Dendritic cell treated with granulocyte-macrophage colony-stimulating factor and Interleukin-4, amounts not matched to agents 40 ng/mL and 50 ng/mL, for 4 days (primary cell): ENCODE results near the gene SRGAP2B.
"Not testable (repeated sequence)": the region's sequence is repeated elsewhere in the genome, so short reads cannot be mapped to it uniquely, and the experiment has no call there.

Experiments used
- H3K27ac Mint-ChIP-seq: one replicate; pipeline ENCODE4 v1.8.0; 2022; ENCODE audit warnings: mild to moderate bottlenecking, mixed read lengths
- H3K27me3 Mint-ChIP-seq: one replicate; pipeline ENCODE4 v1.8.0; 2022; ENCODE audit warnings: mild to moderate bottlenecking, mixed read lengths
- H3K36me3 Mint-ChIP-seq: one replicate; pipeline ENCODE4 v1.8.0; 2022; ENCODE audit warnings: low read depth, mixed read lengths
- H3K4me1 Mint-ChIP-seq: one replicate; pipeline ENCODE4 v1.8.0; 2022; ENCODE audit warnings: low read depth, mixed read lengths
- H3K4me3 Mint-ChIP-seq: one replicate; pipeline ENCODE4 v1.8.0; 2022; ENCODE audit warnings: mild to moderate bottlenecking, moderate library complexity, mixed read lengths
- H3K9me3 Mint-ChIP-seq: one replicate; pipeline ENCODE4 v1.8.0; 2022; ENCODE audit warnings: mixed read lengths
- intact Hi-C: fragments of 100-400 bp; cut with micrococcal nuclease; formaldehyde crosslinking; loops from one replicate; pipeline ENCODE4 v1.15.0; 2022

The SRGAP2B gene

GRCh38 chr1:145027251-145027650, 67.9 kb downstream of the SRGAP2B start:
- H3K27me3 Mint-ChIP-seq, H3K27ac Mint-ChIP-seq, H3K4me3 Mint-ChIP-seq, H3K4me1 Mint-ChIP-seq, H3K36me3 Mint-ChIP-seq, intact Hi-C loops, H3K9me3 Mint-ChIP-seq: not testable (repeated sequence)

- H3K36me3 Mint-ChIP-seq, H3K27me3 Mint-ChIP-seq, H3K9me3 Mint-ChIP-seq, H3K4me3 Mint-ChIP-seq, intact Hi-C loops, H3K4me1 Mint-ChIP-seq, H3K27ac Mint-ChIP-seq: not testable (repeated sequence)
Measured at GRCh38 chr1:145025286-145025685, 69.8 kb downstream of the SRGAP2B start.

GRCh38 chr1:145022259-145022658, 72.9 kb downstream of the SRGAP2B start:
- H3K9me3 Mint-ChIP-seq, intact Hi-C loops, H3K4me3 Mint-ChIP-seq, H3K4me1 Mint-ChIP-seq, H3K27ac Mint-ChIP-seq, H3K27me3 Mint-ChIP-seq, H3K36me3 Mint-ChIP-seq: not testable (repeated sequence)

DNA sequence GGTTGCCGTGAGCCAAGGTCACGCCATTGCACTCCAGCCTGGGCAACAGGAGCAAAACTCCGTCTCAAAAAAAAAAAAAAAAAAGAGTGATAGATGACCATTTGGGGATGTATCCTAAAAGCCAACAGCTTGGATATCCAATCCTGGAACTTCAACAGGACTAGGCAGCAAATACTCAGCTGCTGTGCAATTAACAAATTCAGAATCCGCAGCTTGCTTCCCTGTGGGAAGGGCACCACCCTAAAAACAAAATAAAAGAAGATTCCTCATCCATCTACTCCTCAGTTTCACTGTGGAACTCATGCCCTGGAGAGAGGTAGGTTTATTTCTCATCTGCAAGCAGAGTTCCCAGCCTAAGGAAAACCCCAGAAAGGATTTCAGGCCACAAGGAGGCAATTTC, 73.4 kb downstream of the SRGAP2B start:
- intact Hi-C loops, H3K4me1 Mint-ChIP-seq, H3K36me3 Mint-ChIP-seq, H3K4me3 Mint-ChIP-seq, H3K27me3 Mint-ChIP-seq, H3K27ac Mint-ChIP-seq, H3K9me3 Mint-ChIP-seq: not testable (repeated sequence)

DNA sequence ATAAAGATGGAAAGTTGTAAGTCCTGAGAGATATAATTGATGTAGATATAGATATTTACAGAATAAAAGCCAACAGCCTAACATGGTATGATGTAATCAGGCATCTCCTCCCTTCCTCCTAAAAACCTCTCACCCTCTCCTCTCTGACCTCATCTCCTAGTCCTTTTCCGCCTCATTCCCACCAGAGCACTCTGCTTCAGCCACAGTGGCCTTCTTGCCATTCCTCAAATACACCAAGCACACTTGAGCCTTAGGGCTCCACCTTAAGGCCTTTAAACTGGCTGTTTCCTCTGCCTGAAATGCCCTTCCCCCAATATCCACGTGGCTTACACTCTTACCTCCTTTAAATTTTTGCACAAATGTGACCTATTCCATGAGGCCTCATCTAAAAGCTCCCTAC, 75.4 kb downstream of the SRGAP2B start:
- H3K27ac Mint-ChIP-seq, H3K36me3 Mint-ChIP-seq, H3K4me3 Mint-ChIP-seq, intact Hi-C loops, H3K27me3 Mint-ChIP-seq, H3K9me3 Mint-ChIP-seq: not testable (repeated sequence)
- peaks cover 11% of the 10 kb centered on the region for H3K4me1 Mint-ChIP-seq

GRCh38 chr1:145017725-145018124, 77.4 kb downstream of the SRGAP2B start:
- H3K27me3 Mint-ChIP-seq, H3K27ac Mint-ChIP-seq, H3K9me3 Mint-ChIP-seq, H3K4me3 Mint-ChIP-seq, H3K36me3 Mint-ChIP-seq, intact Hi-C loops: not testable (repeated sequence)
- H3K4me1 Mint-ChIP-seq, result peaks cover 11% of the 10 kb centered on the region

DNA sequence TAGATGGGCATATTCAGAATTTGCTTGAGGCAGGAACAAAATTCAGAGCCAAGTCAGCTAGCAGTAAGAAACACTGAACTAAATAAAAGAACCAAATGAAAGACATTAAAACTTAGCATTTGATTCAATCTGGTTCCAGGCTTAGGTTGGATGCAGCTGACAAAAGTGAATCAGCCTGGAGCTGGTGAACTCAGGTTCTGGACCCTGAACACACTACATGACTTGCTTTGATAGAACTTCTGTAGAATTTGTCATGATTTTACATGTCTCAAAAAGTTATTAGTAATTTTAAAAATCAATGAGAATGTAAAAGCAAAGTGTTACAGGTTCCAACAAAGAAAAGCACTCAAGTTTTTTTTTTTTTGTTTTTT, 78.7 kb downstream of the SRGAP2B start:
- H3K27me3 Mint-ChIP-seq, H3K9me3 Mint-ChIP-seq, H3K27ac Mint-ChIP-seq, intact Hi-C loops, H3K4me3 Mint-ChIP-seq, H3K36me3 Mint-ChIP-seq: not testable (repeated sequence)
- H3K4me1 Mint-ChIP-seq, result peaks cover 11% of the 10 kb centered on the region

GRCh38 chr1:145015744-145016491, 79.2 kb downstream of the SRGAP2B start:
- peaks cover 11% of the 10 kb centered on the region for H3K4me1 Mint-ChIP-seq
- intact Hi-C loops, H3K4me3 Mint-ChIP-seq, H3K9me3 Mint-ChIP-seq, H3K27me3 Mint-ChIP-seq, H3K27ac Mint-ChIP-seq, H3K36me3 Mint-ChIP-seq: not testable (repeated sequence)

GRCh38 chr1:145013353-145013752, 81.8 kb downstream of the SRGAP2B start:
- H3K27ac Mint-ChIP-seq, H3K36me3 Mint-ChIP-seq, H3K9me3 Mint-ChIP-seq, H3K27me3 Mint-ChIP-seq, H3K4me3 Mint-ChIP-seq, intact Hi-C loops, H3K4me1 Mint-ChIP-seq: not testable (repeated sequence)

DNA sequence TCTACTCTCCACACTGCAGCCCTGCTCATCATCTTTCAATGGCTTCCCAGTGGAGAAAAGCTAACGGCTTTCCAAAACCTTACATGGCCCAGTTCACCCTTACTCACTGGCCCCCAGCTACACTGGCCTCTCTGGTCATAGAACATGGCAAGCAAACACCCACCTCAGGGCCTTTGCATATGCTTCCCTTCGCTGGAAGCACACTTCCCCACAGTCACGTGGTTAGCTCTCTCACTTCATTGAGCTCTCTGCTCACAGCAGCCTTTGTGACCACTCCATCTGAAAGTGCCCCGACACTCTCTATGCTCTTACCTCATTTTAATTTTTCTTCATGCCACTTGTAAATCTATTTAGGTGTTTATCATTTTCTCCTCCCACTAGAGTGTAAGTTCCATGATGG, 83.3 kb downstream of the SRGAP2B start:
- H3K27me3 Mint-ChIP-seq, H3K4me3 Mint-ChIP-seq, H3K4me1 Mint-ChIP-seq, H3K9me3 Mint-ChIP-seq, intact Hi-C loops, H3K36me3 Mint-ChIP-seq: not testable (repeated sequence)
- peak overlapping the region; percentile 67 for H3K27ac Mint-ChIP-seq

DNA sequence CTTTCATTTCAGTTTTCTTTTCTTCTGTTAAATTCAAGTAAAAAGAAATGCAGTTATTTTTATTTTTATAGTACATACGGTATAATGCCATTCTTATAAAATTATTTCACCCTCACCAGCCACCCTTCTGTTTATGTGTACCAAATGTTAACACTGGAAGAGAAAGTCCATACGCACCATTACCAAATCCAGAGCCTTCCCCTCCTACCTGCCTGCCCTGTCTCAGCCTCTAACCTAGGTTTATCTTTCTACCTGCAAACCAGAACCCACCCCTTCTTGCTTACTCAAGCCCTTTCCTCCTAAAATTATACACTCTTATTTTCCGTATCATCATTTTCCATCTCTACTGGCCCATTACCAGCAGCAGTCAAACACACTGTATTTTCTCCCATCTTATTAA, 84.5 kb downstream of the SRGAP2B start:
- H3K27me3 Mint-ChIP-seq, H3K4me1 Mint-ChIP-seq, H3K27ac Mint-ChIP-seq, H3K4me3 Mint-ChIP-seq, intact Hi-C loops, H3K36me3 Mint-ChIP-seq, H3K9me3 Mint-ChIP-seq: not testable (repeated sequence)

GRCh38 chr1:145009928-145010327, 85.2 kb downstream of the SRGAP2B start:
- H3K27me3 Mint-ChIP-seq, H3K4me1 Mint-ChIP-seq, H3K27ac Mint-ChIP-seq, H3K36me3 Mint-ChIP-seq, H3K9me3 Mint-ChIP-seq, intact Hi-C loops: not testable (repeated sequence)
- peak overlapping the region; percentile 17 for H3K4me3 Mint-ChIP-seq

GRCh38 chr1:145008388-145008787, 86.7 kb downstream of the SRGAP2B start:
- H3K27ac Mint-ChIP-seq, result peak overlapping the region; percentile 69
- H3K36me3 Mint-ChIP-seq, H3K4me3 Mint-ChIP-seq, H3K4me1 Mint-ChIP-seq, intact Hi-C loops, H3K9me3 Mint-ChIP-seq, H3K27me3 Mint-ChIP-seq: not testable (repeated sequence)

GRCh38 chr1:145005142-145005541, 90.0 kb downstream of the SRGAP2B start:
- intact Hi-C loops, H3K36me3 Mint-ChIP-seq, H3K4me3 Mint-ChIP-seq, H3K27me3 Mint-ChIP-seq, H3K27ac Mint-ChIP-seq, H3K4me1 Mint-ChIP-seq, H3K9me3 Mint-ChIP-seq: not testable (repeated sequence)

GRCh38 chr1:145001381-145001780, 93.7 kb downstream of the SRGAP2B start:
- H3K36me3 Mint-ChIP-seq, H3K4me1 Mint-ChIP-seq, H3K9me3 Mint-ChIP-seq, H3K27ac Mint-ChIP-seq, H3K4me3 Mint-ChIP-seq, intact Hi-C loops, H3K27me3 Mint-ChIP-seq: not testable (repeated sequence)
